ENCODE measurements around the gene MPZL1.

The MPZL1 gene

GRCh38 chr1:167721617-167722151 lies at the start of gene MPZL1:
Gene MPZL1 (plus strand): TSS chr1:167721982. CDS start chr1:167722152, 170 bp downstream.
- peaks cover 45% of the 10 kb centered on the region for H3K79me2 ChIP-seq (ENCODE audit: control insufficient read depth, low read length)
- no peaks in the 10 kb centered on the region for H3K27me3 ChIP-seq (ENCODE audit: control insufficient read depth, low read length)
- H3K9me2 ChIP-seq (replicated peaks; ENCODE audit: control insufficient read depth, low read length), result no peaks in the 10 kb centered on the region
- peak within 1 kb of the TSS; percentile 92 for H3K4me2 ChIP-seq (ENCODE audit: low read length)
- H3K4me3 ChIP-seq (ENCODE audit: low read length), result peak within 1 kb of the TSS; percentile 82
- H3K9me3 ChIP-seq (ENCODE audit: control insufficient read depth, insufficient read depth, low read length), result no peaks in the 10 kb centered on the region
- H3K4me1 ChIP-seq (ENCODE audit: control insufficient read depth, low read length), result peaks cover 83% of the 10 kb centered on the region
- peaks cover 6% of the 10 kb centered on the region; the same call in 1 of the 2 replicates for H4K20me1 ChIP-seq (ENCODE audit: control insufficient read depth, insufficient read depth, low read depth, low read length)
- H3F3A ChIP-seq (ENCODE audit: control insufficient read depth, insufficient read depth), result peaks cover 33% of the 10 kb centered on the region
- H3K27ac ChIP-seq (ENCODE audit: low read depth, low read length), result peak within 1 kb of the TSS; percentile 86
- TF ChIP-seq EZH2phosphoT487 (IDR thresholded peaks at IDR 0.05; ENCODE audit: borderline replicate concordance, low read length) (no peak), CTCF (IDR thresholded peaks at IDR 0.05; ENCODE audit: low read depth, low read length, poor library complexity, severe bottlenecking) (no peak)
- H3K36me3 ChIP-seq (ENCODE audit: control insufficient read depth, low read length), result peaks cover 14% of the 10 kb centered on the region

GRCh38 chr1:167672831-167673230 lies 49.0 kb upstream of the MPZL1 start:
- Histone ChIP-seq H3K4me3 (ENCODE audit: low read length) (no peak overlapping the region), H3K27me3 (ENCODE audit: control insufficient read depth, low read length) (no peaks in the 10 kb centered on the region), H3K27ac (ENCODE audit: low read depth, low read length) (no peak overlapping the region), H3F3A (ENCODE audit: control insufficient read depth, insufficient read depth) (no peaks in the 10 kb centered on the region), H3K9me3 (ENCODE audit: control insufficient read depth, insufficient read depth, low read length) (no peaks in the 10 kb centered on the region), H3K9me2 (replicated peaks; ENCODE audit: control insufficient read depth, low read length) (no peaks in the 10 kb centered on the region), H3K36me3 (ENCODE audit: control insufficient read depth, low read length) (peaks cover 92% of the 10 kb centered on the region), H3K4me2 (ENCODE audit: low read length) (no peak overlapping the region), H4K20me1 (ENCODE audit: control insufficient read depth, insufficient read depth, low read depth, low read length) (peaks cover under 1% of the 10 kb centered on the region), H3K79me2 (ENCODE audit: control insufficient read depth, low read length) (peaks cover 91% of the 10 kb centered on the region), H3K4me1 (ENCODE audit: control insufficient read depth, low read length) (peaks cover 59% of the 10 kb centered on the region)
- no peak for TF ChIP-seq EZH2phosphoT487 (IDR thresholded peaks at IDR 0.05; ENCODE audit: borderline replicate concordance, low read length)
- TF ChIP-seq CTCF (IDR thresholded peaks at IDR 0.05; ENCODE audit: low read depth, low read length, poor library complexity, severe bottlenecking), result no peak

GRCh38 chr1:167673265-167673664 lies 48.5 kb upstream of the MPZL1 start:
- H3K4me3 ChIP-seq (ENCODE audit: low read length), result no peak overlapping the region
- H3K9me3 ChIP-seq (ENCODE audit: control insufficient read depth, insufficient read depth, low read length), result no peaks in the 10 kb centered on the region
- H3K36me3 ChIP-seq (ENCODE audit: control insufficient read depth, low read length), result peaks cover 91% of the 10 kb centered on the region
- H3K79me2 ChIP-seq (ENCODE audit: control insufficient read depth, low read length), result peaks cover 91% of the 10 kb centered on the region
- H3K27me3 ChIP-seq (ENCODE audit: control insufficient read depth, low read length), result no peaks in the 10 kb centered on the region
- peaks cover 59% of the 10 kb centered on the region for H3K4me1 ChIP-seq (ENCODE audit: control insufficient read depth, low read length)
- TF ChIP-seq EZH2phosphoT487 (IDR thresholded peaks at IDR 0.05; ENCODE audit: borderline replicate concordance, low read length), result no peak
- TF ChIP-seq CTCF (IDR thresholded peaks at IDR 0.05; ENCODE audit: low read depth, low read length, poor library complexity, severe bottlenecking), result no peak
- no peaks in the 10 kb centered on the region for H3K9me2 ChIP-seq (replicated peaks; ENCODE audit: control insufficient read depth, low read length)
- H3K27ac ChIP-seq (ENCODE audit: low read depth, low read length), result no peak overlapping the region
- H4K20me1 ChIP-seq (ENCODE audit: control insufficient read depth, insufficient read depth, low read depth, low read length), result no peaks in the 10 kb centered on the region; the same call in 1 of the 2 replicates
- no peaks in the 10 kb centered on the region for H3F3A ChIP-seq (ENCODE audit: control insufficient read depth, insufficient read depth)
- H3K4me2 ChIP-seq (ENCODE audit: low read length), result no peak overlapping the region

Measured in DOHH2 (cell line).